ENCODE measurements around the gene ABHD2.

- TF ChIP-seq ZNF217 (CRISPR knock-in tag; IDR thresholded peaks at IDR 0.05) (no peak), PHF21A (IDR thresholded peaks at IDR 0.05; ENCODE audit: borderline replicate concordance, low read depth) (no peak), TARDBP (IDR thresholded peaks at IDR 0.05) (no peak), NFE2 (IDR thresholded peaks at IDR 0.05; ENCODE audit: low read depth) (no peak), NR1H2 (CRISPR knock-in tag; IDR thresholded peaks at IDR 0.05) (no peak), CTCF (IDR thresholded peaks at IDR 0.05 in 2 of 3, conservative IDR thresholded peaks at IDR 0.05 in 1 of 3; ENCODE audit: insufficient read depth in 2 of 3, low read depth in 1 of 3, low read length in 3 of 3) (no peak)
Observed at GRCh38 chr15:89137926-89138325, 49.7 kb downstream of the ABHD2 start.
